ENCODE data around the gene ZP2.
"Not testable (repeated sequence)": the region's sequence is repeated elsewhere in the genome, so short reads cannot be mapped to it uniquely, and the experiment has no call there.

The ZP2 gene

GRCh38 chr16:21169249-21169981 lies 42.0 kb downstream of the ZP2 start:
- FAIRE-seq = no peak

- FAIRE-seq = no peak
Observed at GRCh38 chr16:21167929-21168602, 43.3 kb downstream of the ZP2 start.

GRCh38 chr16:21167360-21167759 lies 44.0 kb downstream of the ZP2 start:
- FAIRE-seq = no peak

GRCh38 chr16:21166561-21166961 lies 44.8 kb downstream of the ZP2 start:
- no peak for FAIRE-seq

GRCh38 chr16:21164521-21165168 lies 46.7 kb downstream of the ZP2 start:
- FAIRE-seq = no peak

GRCh38 chr16:21163576-21163975 lies 47.8 kb downstream of the ZP2 start:
- no peak for FAIRE-seq

GRCh38 chr16:21162661-21163151 lies 48.7 kb downstream of the ZP2 start:
- no peak for FAIRE-seq

GRCh38 chr16:21161211-21161610 lies 50.2 kb downstream of the ZP2 start:
- no peak for FAIRE-seq

- no peak for FAIRE-seq
Observed at GRCh38 chr16:21160276-21160675, 51.1 kb downstream of the ZP2 start.

- FAIRE-seq = no peak
Observed at GRCh38 chr16:21159281-21159951, 52.0 kb downstream of the ZP2 start.

- FAIRE-seq = no peak
Observed at GRCh38 chr16:21158208-21159110, 52.9 kb downstream of the ZP2 start, which contains the start of gene LDAF1. Gene LDAF1 (plus strand): TSS chr16:21158674. CDS start chr16:21161183, 2,509 bp downstream.

- no peak for FAIRE-seq
Observed at GRCh38 chr16:21157632-21158031, 53.7 kb downstream of the ZP2 start.

- peak; percentile 46 for FAIRE-seq
Observed at GRCh38 chr16:21156767-21157467, 54.5 kb downstream of the ZP2 start.

GRCh38 chr16:21156011-21156410 lies 55.4 kb downstream of the ZP2 start:
- FAIRE-seq = not testable (repeated sequence)

GRCh38 chr16:21153124-21153729 lies 58.1 kb downstream of the ZP2 start:
- FAIRE-seq = not testable (repeated sequence)

GRCh38 chr16:21152160-21153030 lies 59.0 kb downstream of the ZP2 start:
- not testable (repeated sequence) for FAIRE-seq

- FAIRE-seq = no peak
Observed at GRCh38 chr16:21150375-21151001, 60.9 kb downstream of the ZP2 start, which contains the start of gene DNAH3. Gene DNAH3 (minus strand): TSS chr16:21150846. CDS start chr16:21150319, 527 bp downstream.
